CD4-positive, alpha-beta T cell (primary cell): Measurements from ENCODE around the gene NRTN. TPM values are rescaled to one million over a fixed set of nuclear protein-coding genes. Genes with fewer than 3 reads are reported as not detected.
"Not testable (repeated sequence)": the region's sequence is repeated elsewhere in the genome, so short reads cannot be mapped to it uniquely, and the experiment has no call there.

Experiments used
- ATAC-seq: fragments of 200-7000 bp; cut with Tn5 transposase; one replicate; pipeline ENCODE4 v1.10.0; 2022; ENCODE audit warnings: mild to moderate bottlenecking; ENCODE audit not compliant: poor library complexity
- CTCF ChIA-PET: fragments of 350-600 bp; sonication (Branson Sonifier 250); formaldehyde crosslinking; loops from one replicate; lab custom pipeline; 2021; ENCODE audit warnings: antibody characterized with exemption, inconsistent platforms; lab: Charles Lee
- POLR2A ChIA-PET: fragments of 350-600 bp; sonication (Branson Sonifier 250); formaldehyde crosslinking; loops from one replicate; lab custom pipeline; 2021; ENCODE audit warnings: antibody characterized with exemption, inconsistent platforms; lab: Charles Lee
- DNase-seq, 14 experiments: peaks; one replicate each; pipeline ENCODE4 v3.0.0-alpha.2; 2013 to 2020; ENCODE audit warnings: mixed read lengths in 2 of 14
- H3K27ac ChIP-seq, 2 donors: one replicate each; pipeline versions ENCODE4 v1.5.1 to v1.7.0; 2013; ENCODE audit warnings: low read length in 2 of 2, low read depth in 1 of 2, mild to moderate bottlenecking in 1 of 2
- H3K27me3 ChIP-seq, 2 experiments: 1 replicate in 1 of 2; 2 replicates in 1 of 2; pipeline versions ENCODE4 v1.6.1 to v1.7.0; 2013; ENCODE audit warnings: low read length in 2 of 2, control low read depth in 1 of 2, mild to moderate bottlenecking in 1 of 2, moderate library complexity in 1 of 2; ENCODE audit not compliant: insufficient read depth in 2 of 2, control insufficient read depth in 1 of 2
- H3K36me3 ChIP-seq: one replicate; pipeline ENCODE4 v1.6.1; 2013; ENCODE audit warnings: low read length, control low read depth; ENCODE audit not compliant: insufficient read depth
- H3K4me1 ChIP-seq: one replicate; pipeline ENCODE4 v1.6.1; 2013; ENCODE audit warnings: low read length, control low read depth; ENCODE audit not compliant: insufficient read depth
- H3K4me3 ChIP-seq: one replicate; pipeline ENCODE4 v1.5.1; 2013; ENCODE audit warnings: mild to moderate bottlenecking, low read length, moderate library complexity
- H3K9me3 ChIP-seq, 2 experiments: 1 replicate in 1 of 2; 2 replicates in 1 of 2; pipeline versions ENCODE4 v1.6.1 to v1.7.0; 2013; ENCODE audit warnings: low read length in 2 of 2, mild to moderate bottlenecking in 2 of 2, control low read depth in 1 of 2, moderate library complexity in 1 of 2; ENCODE audit not compliant: control insufficient read depth in 1 of 2, insufficient read depth in 1 of 2
- H3K27ac Mint-ChIP-seq: one replicate; pipeline ENCODE4 v1.8.0; 2020; ENCODE audit warnings: mixed read lengths
- H3K27me3 Mint-ChIP-seq: one replicate; pipeline ENCODE4 v1.8.0; 2021; ENCODE audit warnings: mixed read lengths
- H3K36me3 Mint-ChIP-seq: one replicate; pipeline ENCODE4 v1.8.0; 2021; ENCODE audit warnings: low read depth, mixed read lengths
- H3K4me1 Mint-ChIP-seq: one replicate; pipeline ENCODE4 v1.8.0; 2021; ENCODE audit warnings: low read depth, mixed read lengths
- H3K4me3 Mint-ChIP-seq: one replicate; pipeline ENCODE4 v1.8.0; 2020; ENCODE audit warnings: mild to moderate bottlenecking, mixed read lengths
- H3K9me3 Mint-ChIP-seq: one replicate; pipeline ENCODE4 v1.8.0; 2020; ENCODE audit warnings: mixed read lengths
- intact Hi-C, 2 experiments: fragments of 100-400 bp; cut with DNase I in 1 of 2; cut with micrococcal nuclease in 1 of 2; formaldehyde crosslinking; loops; one replicate each; pipeline versions ENCODE4 v1.15.1 to v1.9.0; 2023 to 2025; cut with DNase I, micrococcal nuclease
- total RNA-seq, 174 experiments: library from RNA in 2 of 174; stranded (reverse) in 2 of 174; gene quantifications; one replicate each; pipeline ENCODE4 v1.2.3 and lab custom pipeline; 2021 to 2026
- TF ChIP-seq, protein P1 (sequence below): fragments of 200-600 bp; IDR thresholded peaks from one replicate; pipeline ENCODE4 v1.8.0; 2022; ENCODE audit warnings: antibody characterized with exemption, mild to moderate bottlenecking

Gene NRTN
- total RNA-seq, 2 experiments from 2014 or later: 1.5 to 1.6 TPM

DNA sequence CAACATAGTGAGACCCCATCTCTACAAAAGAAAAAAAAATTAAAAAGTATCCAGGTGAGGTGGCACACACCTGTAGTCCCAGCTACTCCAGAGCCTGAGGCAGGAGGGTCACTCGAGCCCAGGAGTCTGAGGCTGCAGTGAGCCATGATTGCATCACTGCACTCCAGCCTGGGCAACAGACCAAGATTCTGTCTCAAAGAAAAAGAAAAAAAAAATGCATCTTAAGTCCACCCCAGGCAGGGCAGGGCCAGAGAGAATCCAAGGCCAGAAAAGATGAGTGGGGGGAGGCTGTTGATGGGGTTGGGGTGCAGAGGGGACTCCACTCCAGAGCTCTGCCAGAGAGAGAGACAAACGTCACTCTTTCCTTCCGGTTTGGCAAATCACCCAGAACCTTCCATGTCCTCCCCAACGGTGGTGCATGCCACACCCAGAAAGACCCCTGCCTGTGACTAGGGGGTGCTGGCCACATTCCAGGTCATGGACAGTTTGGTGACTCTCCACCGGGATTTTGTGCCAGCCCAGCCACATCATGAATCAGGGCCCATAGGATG lies 46.0 kb downstream of the NRTN start:
- no peaks in the 10 kb centered on the region for H3K27me3 ChIP-seq
- no peaks in the 10 kb centered on the region for H3K9me3 Mint-ChIP-seq
- no peak overlapping the region for H3K4me3 ChIP-seq
- no peaks in the 10 kb centered on the region for H3K4me1 Mint-ChIP-seq
- CTCF ChIA-PET: no interaction called here
- TF ChIP-seq, protein P1, sequence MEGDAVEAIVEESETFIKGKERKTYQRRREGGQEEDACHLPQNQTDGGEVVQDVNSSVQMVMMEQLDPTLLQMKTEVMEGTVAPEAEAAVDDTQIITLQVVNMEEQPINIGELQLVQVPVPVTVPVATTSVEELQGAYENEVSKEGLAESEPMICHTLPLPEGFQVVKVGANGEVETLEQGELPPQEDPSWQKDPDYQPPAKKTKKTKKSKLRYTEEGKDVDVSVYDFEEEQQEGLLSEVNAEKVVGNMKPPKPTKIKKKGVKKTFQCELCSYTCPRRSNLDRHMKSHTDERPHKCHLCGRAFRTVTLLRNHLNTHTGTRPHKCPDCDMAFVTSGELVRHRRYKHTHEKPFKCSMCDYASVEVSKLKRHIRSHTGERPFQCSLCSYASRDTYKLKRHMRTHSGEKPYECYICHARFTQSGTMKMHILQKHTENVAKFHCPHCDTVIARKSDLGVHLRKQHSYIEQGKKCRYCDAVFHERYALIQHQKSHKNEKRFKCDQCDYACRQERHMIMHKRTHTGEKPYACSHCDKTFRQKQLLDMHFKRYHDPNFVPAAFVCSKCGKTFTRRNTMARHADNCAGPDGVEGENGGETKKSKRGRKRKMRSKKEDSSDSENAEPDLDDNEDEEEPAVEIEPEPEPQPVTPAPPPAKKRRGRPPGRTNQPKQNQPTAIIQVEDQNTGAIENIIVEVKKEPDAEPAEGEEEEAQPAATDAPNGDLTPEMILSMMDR: no peak
- no peak for DNase-seq
- POLR2A ChIA-PET: no interaction called here
- no peaks in the 10 kb centered on the region for H3K9me3 ChIP-seq
- H3K36me3 ChIP-seq: no peaks in the 10 kb centered on the region
- no peak for ATAC-seq
- no peaks in the 10 kb centered on the region for H3K36me3 Mint-ChIP-seq
- intact Hi-C loops: no loop called here
- H3K4me3 Mint-ChIP-seq: no peak overlapping the region
- no peaks in the 10 kb centered on the region for H3K27me3 Mint-ChIP-seq
- no peak overlapping the region for H3K27ac ChIP-seq
- H3K27ac Mint-ChIP-seq: no peak overlapping the region
- no peaks in the 10 kb centered on the region for H3K4me1 ChIP-seq

DNA sequence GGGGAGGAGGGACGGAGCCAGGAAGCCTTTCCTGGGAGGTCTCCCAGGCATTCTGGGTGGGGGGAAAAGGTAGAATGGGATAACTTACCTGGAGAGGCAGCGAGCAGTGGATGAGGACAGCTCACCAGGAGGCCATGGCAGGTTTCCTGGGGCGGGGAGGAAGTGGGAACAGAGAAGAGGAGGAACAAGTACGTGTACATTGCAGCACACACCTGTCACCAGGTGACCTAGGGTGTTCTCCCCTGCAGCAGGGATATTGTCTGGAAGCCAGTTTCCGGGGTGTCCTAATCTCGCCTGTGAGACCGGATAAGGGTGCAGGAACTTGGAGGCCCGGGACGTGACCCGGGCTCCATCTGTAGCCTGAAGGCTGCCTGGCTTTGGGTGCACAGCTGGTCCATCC lies 46.4 kb downstream of the NRTN start, which contains the start of gene FUT3:
FUT3 (minus strand) TSS at position 148 of the 400 bp plus-strand sequence.
- H3K4me1 Mint-ChIP-seq: no peaks in the 10 kb centered on the region
- DNase-seq: no peak
- H3K27ac Mint-ChIP-seq: no peak within 1 kb of the TSS
- no peak for ATAC-seq
- H3K4me3 Mint-ChIP-seq: no peak within 1 kb of the TSS
- Histone ChIP-seq H3K27me3 (no peaks in the 10 kb centered on the region), H3K9me3 (no peaks in the 10 kb centered on the region), H3K27ac (no peak within 1 kb of the TSS), H3K36me3 (no peaks in the 10 kb centered on the region), H3K4me3 (no peak within 1 kb of the TSS), H3K4me1 (no peaks in the 10 kb centered on the region)
- H3K36me3 Mint-ChIP-seq: no peaks in the 10 kb centered on the region
- no peaks in the 10 kb centered on the region for H3K27me3 Mint-ChIP-seq
- TF ChIP-seq, protein P1: no peak
- H3K9me3 Mint-ChIP-seq: no peaks in the 10 kb centered on the region
- intact Hi-C loops: no loop called here
- ChIA-PET CTCF (no interaction called here), POLR2A (no interaction called here)

DNA sequence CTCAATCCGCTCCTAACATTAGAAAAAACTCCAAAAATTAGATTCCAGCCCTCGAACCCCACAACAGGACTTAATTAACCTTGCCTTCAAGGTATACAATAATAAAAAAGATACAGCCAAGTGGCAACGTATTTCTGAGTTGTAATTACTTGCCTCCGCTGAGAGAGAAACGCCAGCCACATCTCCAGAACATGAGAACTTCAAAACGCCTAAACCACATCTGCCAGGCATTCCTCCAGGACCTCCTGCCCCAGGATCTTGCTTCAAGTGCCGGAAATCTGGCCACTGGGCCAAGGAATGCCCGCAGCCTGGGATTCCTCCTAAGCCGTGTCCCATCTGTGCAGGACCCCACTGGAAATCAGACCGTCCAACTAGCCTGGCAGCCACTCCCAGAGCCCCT lies 49.3 kb downstream of the NRTN start:
- H3K4me1 Mint-ChIP-seq, H3K36me3 Mint-ChIP-seq, H3K27me3 Mint-ChIP-seq, ATAC-seq, H3K4me1 ChIP-seq, H3K4me3 Mint-ChIP-seq, H3K9me3 ChIP-seq, H3K9me3 Mint-ChIP-seq, H3K4me3 ChIP-seq, intact Hi-C loops, DNase-seq, H3K27me3 ChIP-seq, H3K27ac ChIP-seq, H3K36me3 ChIP-seq, POLR2A ChIA-PET, H3K27ac Mint-ChIP-seq, CTCF ChIA-PET: not testable (repeated sequence)

DNA sequence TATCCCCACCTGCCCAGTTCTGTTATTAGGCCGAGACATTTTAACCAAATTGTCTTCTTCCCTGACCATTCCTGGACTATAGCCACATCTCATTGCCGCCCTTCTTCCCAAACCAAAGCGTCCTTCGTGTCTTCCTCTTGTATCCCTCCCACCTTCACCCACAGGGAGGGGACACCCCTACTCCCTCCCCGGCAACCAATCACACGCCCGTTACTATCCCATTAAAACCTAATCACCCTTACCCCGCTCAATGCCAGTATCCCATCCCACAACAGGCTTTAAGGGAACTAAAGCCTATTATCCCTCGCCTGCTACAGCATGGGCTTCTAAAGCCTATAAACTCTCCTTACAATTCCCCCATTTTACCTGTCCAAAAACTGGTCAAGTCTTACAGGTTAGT lies 50.3 kb downstream of the NRTN start:
- H3K4me3 ChIP-seq, H3K9me3 ChIP-seq, H3K4me1 ChIP-seq, ATAC-seq, DNase-seq, intact Hi-C loops, H3K27ac ChIP-seq, H3K36me3 Mint-ChIP-seq, H3K9me3 Mint-ChIP-seq, H3K36me3 ChIP-seq, H3K4me1 Mint-ChIP-seq, CTCF ChIA-PET, H3K27me3 ChIP-seq, H3K4me3 Mint-ChIP-seq, H3K27me3 Mint-ChIP-seq, H3K27ac Mint-ChIP-seq, POLR2A ChIA-PET: not testable (repeated sequence)
